Testis (tissue), 2 donors: ENCODE results near the gene PEX10.

Experiments
- CTCF ChIP-seq, 3 experiments: fragments of 450-650 bp in 2 of 3; fragments of 200-600 bp in 1 of 3; sonication (generic) in 1 of 3; IDR thresholded peaks; one replicate each; pipeline ENCODE4 v1.5.1; 2016 to 2019; ENCODE audit warnings: antibody characterized with exemption in 3 of 3, mild to moderate bottlenecking in 2 of 3, moderate library complexity in 1 of 3
- POLR2A ChIP-seq: fragments of 450-650 bp; IDR thresholded peaks from one replicate; pipeline ENCODE4 v1.6.1; 2017; ENCODE audit warnings: antibody characterized with exemption, mild to moderate bottlenecking, moderate library complexity

- TF ChIP-seq CTCF (IDR thresholded peaks at IDR 0.05) (no peak), POLR2A (no peak)
These were observed 3.0 kb upstream of the PEX10 start for GRCh38 chr1:2415337-2415736.
